ENCODE data around the gene MTX1.

MTX1 gene

DNA sequence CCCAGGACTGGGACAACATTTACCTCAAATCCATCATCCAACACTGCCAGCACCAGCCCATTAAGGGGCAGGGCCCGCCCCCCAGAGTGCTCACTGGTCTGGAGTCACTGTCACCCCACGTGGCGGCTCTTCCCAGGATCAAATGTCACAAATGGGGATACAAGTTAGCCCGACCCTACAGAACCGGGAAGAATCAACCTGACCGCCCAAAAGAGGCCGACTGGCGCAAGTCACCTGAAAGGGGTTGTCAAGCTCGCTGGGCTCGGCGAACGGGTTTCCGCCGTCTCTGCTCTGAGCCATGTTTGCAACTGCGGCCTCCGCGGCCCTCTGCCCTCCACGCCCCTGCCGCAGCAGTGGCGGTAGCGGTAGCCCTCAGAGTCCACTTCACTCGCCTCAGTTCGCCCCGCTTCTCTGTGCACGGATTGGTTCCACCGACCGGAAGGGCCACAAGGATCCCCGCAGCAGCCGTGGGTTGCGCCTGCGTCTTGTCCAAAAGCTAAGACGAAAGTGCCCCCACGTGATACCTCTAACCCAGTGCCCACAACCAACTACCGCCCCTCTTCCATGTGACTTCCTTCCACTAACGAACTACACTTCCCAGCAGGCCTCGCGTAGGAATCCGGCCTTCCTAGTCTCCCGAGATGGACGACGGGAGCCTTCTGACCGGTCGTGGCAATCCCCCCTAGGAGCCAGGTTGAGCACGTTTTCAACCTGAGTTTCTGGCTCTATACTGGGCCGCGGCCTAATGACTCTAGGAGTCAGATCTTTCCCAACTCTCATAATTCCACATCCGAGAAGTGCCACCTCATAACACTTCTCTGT, 53.6 kb downstream of the MTX1 start, which contains the start of gene SCAMP3:
Gene SCAMP3, minus strand, starts transcription at position 509 of the 822 bp plus-strand sequence. Its CDS starts 209 bp downstream, at position 300.
- in situ Hi-C loops (cut with MboI; ENCODE audit: low pct_unique_long_range_greater_than_20kb, low sequenced_read_pairs, unreplicated experiment) = loop anchor here (25.0 kb wide), 1 partner anchor 325 kb away; no protein-coding TSS in a partner anchor
- TF ChIP-seq CTCF (IDR thresholded peaks at IDR 0.05; ENCODE audit: extremely low read depth, insufficient read depth, missing control alignments) = no peak
- DNase-seq (ENCODE audit: low spot score) = peak; percentile 97

DNA sequence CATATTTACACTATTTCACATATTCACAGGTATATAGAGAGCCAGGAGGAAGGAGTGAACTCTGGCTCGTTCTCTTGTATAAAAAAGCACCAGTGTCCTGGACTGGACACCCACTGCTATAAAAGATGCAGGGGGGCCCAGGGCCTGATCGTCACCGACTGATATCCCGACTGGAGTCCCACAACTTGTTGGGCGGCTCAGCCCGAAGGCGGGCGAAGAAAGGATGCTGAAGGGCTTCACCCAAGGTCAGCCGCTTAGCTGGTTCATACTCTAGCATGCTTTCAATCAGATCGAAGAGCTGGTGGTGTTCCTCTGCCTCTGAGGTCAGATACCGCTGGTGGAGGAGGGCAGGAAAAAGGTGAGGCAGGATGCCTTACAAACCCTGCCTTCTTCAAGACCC, 54.6 kb downstream of the MTX1 start:
- DNase-seq (ENCODE audit: low spot score) = no peak
- in situ Hi-C loops (cut with MboI; ENCODE audit: low pct_unique_long_range_greater_than_20kb, low sequenced_read_pairs, unreplicated experiment) = loop anchor here (25.0 kb wide), 1 partner anchor 324 kb away; no protein-coding TSS in a partner anchor
- TF ChIP-seq CTCF (IDR thresholded peaks at IDR 0.05; ENCODE audit: extremely low read depth, insufficient read depth, missing control alignments) = no peak

All from GM13977 (cell line).